Pancreas (tissue), 10 donors: ENCODE measurements around the gene PLCXD1. TPM values are rescaled to one million over a fixed set of nuclear protein-coding genes. Genes with fewer than 3 reads are reported as not detected.

ENCODE experiments used
- ATAC-seq, 4 donors: fragments of 200-7000 bp; cut with Tn5 transposase; one replicate each; pipeline versions ENCODE4 v1.8.0 to v1.9.1; 2020; ENCODE audit warnings: mild to moderate bottlenecking in 4 of 4, moderate library complexity in 4 of 4
- DNase-seq, 6 donors: peaks; one replicate each; pipeline ENCODE4 v3.0.0-alpha.2; 2020
- FAIRE-seq: peaks from 2 replicates; lab custom pipeline; 2012; peaks lifted over from hg19 to GRCh38; lab: Jason Lieb, UNC
- H3K27ac ChIP-seq, 4 donors: fragments of 200-600 bp; sonication (generic); 1 replicate in 3 of 4; 2 replicates in 1 of 4; pipeline versions ENCODE4 v1.5.0 to v1.8.0; 2020
- H3K27me3 ChIP-seq, 4 donors: fragments of 200-600 bp; one replicate each; pipeline ENCODE4 v1.8.0; 2021
- H3K36me3 ChIP-seq, 3 donors: fragments of 200-600 bp; sonication (generic) in 1 of 3; one replicate each; pipeline versions ENCODE4 v1.5.0 to v1.8.0; 2020 to 2021
- H3K4me1 ChIP-seq, 3 donors: fragments of 200-600 bp; one replicate each; pipeline ENCODE4 v1.8.0; 2021
- H3K4me3 ChIP-seq, 4 donors: fragments of 200-600 bp; sonication (generic) in 2 of 4; one replicate each; pipeline versions ENCODE4 v1.5.0 to v1.8.0; 2020 to 2021
- H3K9me3 ChIP-seq, 4 donors: fragments of 200-600 bp; one replicate each; pipeline ENCODE4 v1.8.0; 2021
- CTCF ChIP-seq, 4 donors: fragments of 200-600 bp; sonication (generic) in 3 of 4; IDR thresholded peaks; one replicate each; pipeline versions ENCODE4 v1.5.0 to v1.8.0; 2021; ENCODE audit warnings: antibody characterized with exemption in 4 of 4
- WGBS, 2 donors: extraction: QIAGEN DNeasy Blood & Tissue Kit; methylation state at CpG; one replicate each; pipeline ENCODE4 v1.1.7; 2013; 5-methylcytosine and 5-hydroxymethylcytosine counted together
- intact Hi-C, 3 donors: fragments of 100-400 bp; cut with DNase I; formaldehyde crosslinking; loops; one replicate each; pipeline versions ENCODE4 v1.11.1 to v1.14.2; 2022
- polyA plus RNA-seq, 2 donors: library from polyadenylated mRNA; stranded (reverse); fragments of 200-250 nt; gene quantifications; one replicate each; pipeline ENCODE4 v1.2.3, GENCODE V29; 2013
- total RNA-seq, 6 donors: library from RNA; stranded (reverse); fragmentation: NEBNext Ultra II Directional in 4 of 6; extraction: Animal tissue kit (Norgen Biotek cat#: 25700) in 4 of 6; gene quantifications; one replicate each; pipeline versions ENCODE4 v1.2.1 to v1.2.4, GENCODE V29; 2021 to 2023
- donor health status: healthy with polysubstance abuse.
- donor health status: DM: no; HTN: no; CAD: no; lungs with moderate emphysema.
- donor health status: DM: no; HTN: no; CAD: no.
- donor health status: control.
- donor health status: control.
- donor health status: Bipolar disorder and iron deficiency.
- donor health status: DM: yes; HTN: yes; CAD: no.
- donor health status: DM: no; HTN: no; CAD: no.
- donor health status: DM: no; HTN: no; CAD: no.
- donor health status: DM: yes; HTN: yes; CAD: no.

The PLCXD1 gene
- total and polyA plus RNA-seq, 8 donors, result 3.5 to 17.8 (median 6.1) TPM

GRCh38 chrX:332496-332860, 51.3 kb downstream of the PLCXD1 start:
- no peak for ATAC-seq
- no peak overlapping the region for H3K4me3 ChIP-seq
- intact Hi-C loops, result no loop called here
- no peak overlapping the region for H3K27ac ChIP-seq
- H3K36me3 ChIP-seq, result no peaks in the 10 kb centered on the region
- no peak for TF ChIP-seq CTCF (IDR thresholded peaks at IDR 0.05)
- peak in 2 of 6 donors; percentile 21 to 50 for DNase-seq
- 90% methylated on average over 22 to 23 of the region's 23 CpGs for WGBS, 2 donors
- peaks cover 0 to 4% (median 0%) of the 10 kb centered on the region in 4 donors for H3K27me3 ChIP-seq
- no peaks in the 10 kb centered on the region for H3K9me3 ChIP-seq
- H3K4me1 ChIP-seq, result no peaks in the 10 kb centered on the region
- FAIRE-seq, result no peak

GRCh38 chrX:332916-333610, 51.9 kb downstream of the PLCXD1 start:
- Histone ChIP-seq H3K4me1 (no peaks in the 10 kb centered on the region), H3K9me3 (no peaks in the 10 kb centered on the region), H3K4me3 (no peak overlapping the region), H3K27me3 (peaks cover 0 to 4% (median 0%) of the 10 kb centered on the region in 4 donors), H3K36me3 (no peaks in the 10 kb centered on the region), H3K27ac (no peak overlapping the region)
- ATAC-seq, result no peak
- intact Hi-C loops, result no loop called here
- WGBS, 2 donors, result 93% methylated on average over 33 of the region's 33 CpGs
- peak in 3 of 6 donors; percentile 27 to 74 (median 53) for DNase-seq
- FAIRE-seq, result no peak
- no peak for TF ChIP-seq CTCF (IDR thresholded peaks at IDR 0.05)

- no peak for FAIRE-seq
- no peaks in the 10 kb centered on the region for H3K36me3 ChIP-seq
- intact Hi-C loops, result no loop called here
These were observed 52.6 kb downstream of the PLCXD1 start for GRCh38 chrX:333611-334311.

GRCh38 chrX:334331-334891, 53.2 kb downstream of the PLCXD1 start:
- Histone ChIP-seq H3K36me3 (no peaks in the 10 kb centered on the region), H3K9me3 (no peaks in the 10 kb centered on the region), H3K4me3 (no peak overlapping the region), H3K4me1 (no peaks in the 10 kb centered on the region), H3K27ac (no peak overlapping the region), H3K27me3 (peaks cover 0 to 4% (median 0%) of the 10 kb centered on the region in 4 donors)
- DNase-seq (peak in 3 of 6 donors; percentile 25 to 74 (median 54)), FAIRE-seq (no peak), ATAC-seq (no peak)
- no peak for TF ChIP-seq CTCF (IDR thresholded peaks at IDR 0.05)
- WGBS, 2 donors, result 95 to 98% methylated on average over 53 of the region's 53 CpGs
- intact Hi-C loops, result no loop called here

More at GRCh38 chrX:333611-334311, 52.6 kb downstream of the PLCXD1 start:
- no peak for ATAC-seq
- peak in 2 of 6 donors; percentile 51 to 53 for DNase-seq
- Histone ChIP-seq H3K4me1 (no peaks in the 10 kb centered on the region), H3K9me3 (no peaks in the 10 kb centered on the region), H3K27me3 (peaks cover 0 to 4% (median 0%) of the 10 kb centered on the region in 4 donors), H3K27ac (no peak overlapping the region), H3K4me3 (no peak overlapping the region)
- WGBS, 2 donors, result 93 to 94% methylated on average over 50 to 51 of the region's 51 CpGs
- no peak for TF ChIP-seq CTCF (IDR thresholded peaks at IDR 0.05)
